GM19023 (cell line): Measurements from ENCODE around the gene TFR2.
A peak's percentile ranks its signal among the peaks of the same experiment; 100 is the strongest.

ENCODE experiments used
- ATAC-seq: cut with Tn5 transposase; IDR thresholded peaks from one replicate; pipeline ENCODE4 v1.9.1; 2021; ENCODE audit warnings: mild to moderate bottlenecking, moderate library complexity; ENCODE audit not compliant: unreplicated experiment

The TFR2 gene

DNA sequence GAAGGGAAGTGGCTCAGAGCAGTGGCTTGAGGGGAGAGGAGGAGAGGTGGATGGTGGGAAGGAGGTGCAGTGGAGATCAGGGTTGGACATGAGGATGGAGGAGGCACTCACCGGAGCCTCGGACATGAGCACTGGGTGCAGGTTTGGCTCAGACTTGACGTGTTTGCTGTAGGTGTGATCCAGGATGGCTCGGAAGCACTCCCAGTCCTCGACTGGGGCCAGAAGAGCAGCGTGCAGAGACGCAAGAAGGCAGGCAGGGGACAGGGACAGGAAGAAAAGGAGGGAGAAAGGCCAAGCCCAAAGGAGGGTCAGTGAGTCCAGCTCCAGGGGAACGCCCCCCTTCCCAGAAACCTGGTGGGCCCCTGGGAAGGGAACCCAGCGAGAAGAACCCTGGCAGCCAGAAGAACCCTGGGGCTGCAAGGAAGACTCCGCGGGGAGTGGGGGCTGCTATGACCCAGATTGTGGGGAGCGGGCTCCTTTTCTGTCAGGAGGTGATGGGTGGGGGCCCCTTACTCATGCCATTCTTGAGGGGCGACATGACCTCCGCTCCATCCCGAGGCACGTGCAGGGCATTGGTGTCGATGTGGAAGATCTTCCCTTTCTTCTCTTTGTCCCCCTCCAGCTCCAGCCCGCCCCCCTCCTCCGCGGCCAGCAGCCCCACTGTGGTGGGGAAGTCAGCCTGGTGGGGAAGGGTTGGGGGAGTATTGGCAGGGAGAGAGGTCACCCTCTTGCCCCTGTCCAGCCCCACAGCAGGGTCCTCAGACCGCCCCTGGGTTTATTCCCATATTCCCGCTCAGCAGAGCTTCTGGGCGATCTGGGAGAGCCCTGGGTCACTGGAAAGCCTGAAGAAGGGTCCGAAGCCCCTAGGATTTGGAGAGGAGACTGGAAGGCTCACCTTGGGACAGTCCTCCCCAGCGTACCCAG lies 13.8 kb upstream of the TFR2 start:
- ATAC-seq, result no peak

DNA sequence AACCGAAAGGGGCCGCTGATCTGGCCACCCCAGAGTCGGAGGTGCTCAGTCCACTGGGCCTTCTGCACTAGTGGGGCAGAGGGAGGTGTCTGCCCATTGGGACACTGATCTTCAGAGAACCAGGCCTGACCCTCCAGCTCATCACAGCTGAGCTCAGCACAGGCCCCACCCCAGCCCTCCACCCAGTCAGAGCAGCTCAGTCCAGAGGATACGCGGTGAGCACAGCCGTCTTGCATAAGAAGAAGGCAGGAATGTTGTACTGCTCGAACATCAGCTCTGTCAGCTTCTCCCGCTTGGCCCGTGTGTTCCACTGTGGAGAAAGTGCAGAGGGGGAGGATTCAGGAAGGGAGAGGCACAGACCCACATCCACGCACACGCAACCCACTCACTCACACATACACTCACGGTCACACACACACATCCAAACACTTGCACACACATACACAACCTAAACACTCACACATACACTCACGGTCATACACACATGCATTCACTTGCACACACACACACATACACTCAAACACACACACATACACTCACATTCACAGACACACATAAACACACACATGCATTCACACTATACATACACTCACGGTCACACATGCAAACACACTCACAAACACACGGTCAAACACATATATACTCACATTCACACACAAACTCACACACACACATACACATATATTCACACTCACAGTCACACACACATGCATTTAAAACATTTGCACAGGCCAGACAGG lies 8.6 kb upstream of the TFR2 start:
- ATAC-seq, result no peak

DNA sequence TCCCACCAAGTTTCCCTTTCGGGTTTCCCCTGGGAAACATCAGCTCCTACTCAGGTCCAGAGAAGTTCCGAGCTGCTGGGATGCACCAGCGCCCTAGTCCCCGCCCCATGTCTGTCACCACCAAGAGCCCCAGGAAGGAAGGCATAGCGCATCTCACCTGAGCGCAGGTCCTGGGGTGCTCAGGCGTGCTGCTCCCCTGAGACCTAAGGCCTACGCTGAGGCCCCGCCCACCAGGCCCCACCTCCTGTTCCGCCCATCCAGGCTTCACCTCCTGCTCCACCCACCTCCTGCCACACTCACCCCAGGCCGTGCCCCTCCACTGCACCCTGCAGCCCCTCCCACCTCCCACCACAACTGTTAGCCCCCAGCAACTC lies 1.2 kb upstream of the TFR2 start:
- ATAC-seq, result no peak

DNA sequence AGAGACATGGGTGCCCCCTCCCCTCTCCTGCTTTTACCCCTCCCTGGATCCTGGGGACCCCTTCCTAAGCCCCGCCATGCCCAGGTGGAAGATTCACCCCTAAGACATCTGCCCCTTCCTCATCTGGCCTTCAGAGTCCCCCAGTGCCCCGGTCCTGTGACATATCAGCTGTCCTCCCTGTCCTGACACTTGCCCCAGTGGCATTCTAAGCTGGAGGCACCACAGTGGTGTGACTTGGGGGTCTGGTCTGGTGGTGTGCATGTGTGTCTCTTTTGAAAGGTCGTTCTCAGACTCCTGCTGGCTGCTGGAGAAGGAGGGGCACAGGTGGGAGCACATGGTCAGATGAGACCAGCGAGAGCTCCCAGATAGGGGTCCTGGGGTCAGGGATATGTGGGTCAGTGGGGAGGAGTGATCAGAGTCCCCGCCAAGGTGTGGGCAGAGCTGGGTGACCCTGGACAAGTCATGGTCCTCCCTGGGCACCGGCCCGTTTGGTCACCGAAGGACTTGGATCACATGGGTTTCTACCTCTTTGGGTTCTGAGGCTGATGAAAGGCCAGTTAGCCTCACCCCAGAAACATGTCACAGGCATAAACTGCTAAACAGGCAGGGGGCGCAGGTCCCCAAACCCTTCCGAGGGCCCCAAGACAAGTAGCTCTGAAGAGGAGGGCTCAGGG lies 645 bp upstream of the TFR2 start:
- no peak for ATAC-seq

DNA sequence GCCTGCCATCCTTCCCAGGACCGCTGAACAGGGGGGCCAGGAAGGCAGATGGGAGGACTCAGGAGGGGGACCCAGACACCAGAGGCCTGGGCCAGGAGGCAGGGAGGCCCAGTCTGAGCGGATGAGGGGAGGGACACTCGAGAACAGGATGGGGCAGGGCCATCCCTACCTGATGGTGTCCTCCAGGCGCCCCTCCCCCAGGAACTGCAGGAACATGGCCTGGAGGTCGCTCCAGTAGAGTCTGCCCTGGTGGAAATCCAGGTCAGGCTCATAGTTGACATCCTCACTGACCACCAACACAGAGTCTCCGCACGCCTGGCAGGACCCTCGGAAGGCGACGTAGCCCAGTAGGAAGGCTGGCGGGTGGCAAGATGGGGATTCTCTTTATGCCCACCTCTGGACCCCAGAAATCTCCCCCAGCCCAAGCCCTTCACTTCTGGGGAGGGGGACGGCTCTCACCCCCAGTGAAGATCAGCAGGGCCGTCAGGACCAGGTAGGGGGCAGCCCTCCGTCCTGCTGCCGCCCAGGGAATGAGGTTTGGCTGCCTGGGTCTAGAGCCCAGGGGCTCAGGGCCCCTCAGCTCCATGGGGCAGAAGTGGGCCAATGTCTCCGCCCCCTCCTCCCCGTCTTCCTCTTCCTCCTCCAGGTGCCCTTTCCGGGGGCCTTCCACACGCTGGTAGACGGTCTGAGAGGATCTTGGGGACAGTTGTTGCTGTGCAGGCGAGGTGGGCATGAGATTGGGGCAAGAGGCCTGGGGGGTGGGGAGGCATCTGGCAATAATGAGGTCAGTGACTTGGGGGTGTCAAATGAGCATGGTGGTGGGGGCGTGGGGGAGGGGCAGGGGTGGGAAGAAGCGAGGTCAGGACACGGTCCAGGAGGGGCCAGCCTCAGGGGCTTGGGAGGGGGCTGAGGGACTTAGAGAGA lies 573 bp downstream of the TFR2 start:
- ATAC-seq, result no peak

DNA sequence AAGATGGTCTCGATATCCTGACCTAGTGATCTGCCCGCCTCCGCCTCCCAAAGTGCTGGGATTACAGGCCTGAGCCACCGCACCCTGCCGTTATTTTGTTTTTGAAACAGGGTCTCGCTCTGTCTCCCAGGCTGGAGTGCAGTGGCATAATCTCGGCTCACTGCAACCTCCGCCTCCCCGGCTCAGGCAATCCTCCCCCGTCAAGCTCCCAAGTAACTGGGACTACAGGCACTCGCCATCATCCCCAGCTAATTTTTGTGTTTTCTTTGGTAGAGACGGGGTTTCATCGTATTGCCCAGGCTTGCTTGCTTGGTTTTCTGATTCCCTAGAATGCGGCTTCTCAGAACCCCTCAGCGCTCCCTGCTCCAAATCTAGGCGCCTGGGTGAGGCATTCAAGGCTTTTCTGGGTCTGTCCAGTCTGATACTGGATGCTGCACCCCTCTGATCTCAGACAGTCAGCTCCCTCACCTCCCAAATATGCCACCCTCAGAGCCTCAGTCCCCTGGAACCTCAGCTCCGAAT lies 1.3 kb downstream of the TFR2 start:
- ATAC-seq, result no peak

DNA sequence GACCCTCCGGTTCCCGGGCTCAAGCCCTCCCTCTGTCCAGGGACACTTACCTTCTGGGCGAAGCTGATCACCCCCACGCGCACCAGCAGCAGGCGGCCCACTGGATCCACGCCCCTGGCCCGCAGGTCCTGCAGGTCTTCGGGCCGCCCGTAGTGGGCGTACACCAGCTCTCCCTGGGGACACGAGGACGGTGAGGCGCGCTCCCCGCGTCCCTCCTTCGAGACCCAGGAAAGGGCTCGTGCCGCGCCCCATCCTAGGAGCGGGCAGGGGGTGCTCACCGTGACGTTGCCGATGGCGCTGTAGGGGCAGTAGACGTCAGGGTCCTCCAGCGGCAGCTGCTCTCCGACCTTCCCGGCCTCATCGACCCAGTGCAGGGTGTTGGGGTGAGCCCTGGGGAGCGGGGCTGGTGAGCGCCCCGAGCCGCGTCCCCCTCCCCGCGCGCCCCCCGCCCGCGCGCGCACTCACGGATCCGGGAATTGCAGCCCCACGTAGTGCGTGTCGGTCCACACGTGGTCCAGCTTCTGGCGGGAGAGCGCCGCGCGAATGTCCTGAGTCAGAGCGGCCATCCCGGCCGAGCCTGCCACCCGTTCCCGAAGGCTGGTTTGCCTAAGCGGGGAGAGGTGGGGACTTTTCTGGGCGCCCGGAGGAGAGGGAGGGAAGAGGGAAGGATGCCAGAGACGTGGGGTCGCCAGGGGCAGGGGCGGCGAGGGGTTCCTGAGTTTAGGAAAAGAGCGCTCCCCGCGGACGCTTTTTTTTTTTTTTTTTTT lies 8.2 kb downstream of the TFR2 start:
- ATAC-seq, result no peak

DNA sequence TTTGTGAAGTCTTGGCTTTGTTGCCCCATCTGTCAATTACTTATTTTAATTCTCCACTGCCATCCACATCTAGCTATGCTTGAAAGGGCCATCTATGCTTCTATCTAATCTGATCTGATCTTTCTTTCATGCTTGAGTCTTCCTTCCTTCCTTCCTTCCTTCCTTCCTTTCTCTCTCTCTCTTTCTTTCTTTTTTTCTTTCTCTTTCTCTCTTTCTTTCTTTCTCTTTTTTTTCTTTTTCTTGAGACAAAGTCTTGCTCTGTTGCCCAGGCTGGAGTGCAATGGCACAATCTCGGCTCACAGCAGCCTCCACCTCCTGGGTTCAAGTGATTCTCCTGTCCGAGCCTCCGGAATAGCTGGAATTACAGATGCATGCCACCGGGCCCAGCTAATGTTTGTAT lies 11.3 kb downstream of the TFR2 start:
- no peak for ATAC-seq

DNA sequence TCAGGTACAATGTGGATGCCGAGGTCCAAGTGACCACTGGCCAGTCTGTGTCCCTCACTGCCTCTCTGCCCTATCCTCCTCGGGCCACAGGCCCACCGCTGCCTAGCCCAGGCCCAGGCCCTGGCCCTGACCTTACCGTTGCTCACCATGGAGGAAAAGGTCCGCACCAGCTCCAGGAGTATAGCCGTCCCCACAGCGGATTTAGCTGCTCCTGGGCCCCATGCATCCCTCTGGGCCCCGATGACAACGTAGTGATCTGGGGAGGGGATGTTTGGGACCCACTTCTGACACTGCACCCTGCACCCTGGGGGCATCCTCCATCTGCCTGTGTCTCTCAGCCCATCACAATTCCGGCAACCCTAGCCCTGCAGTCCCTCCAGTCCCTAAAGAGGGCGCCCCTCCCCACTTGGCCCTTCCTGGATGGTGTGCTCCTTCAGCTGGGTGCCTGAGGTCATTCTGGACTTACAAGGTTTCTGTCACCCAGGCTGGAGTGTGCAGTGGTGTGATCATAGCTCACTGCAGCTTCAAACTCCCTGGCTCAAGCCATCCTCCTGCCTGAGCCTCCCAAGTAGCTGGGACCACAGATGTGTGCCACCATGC lies 12.1 kb downstream of the TFR2 start:
- no peak for ATAC-seq

DNA sequence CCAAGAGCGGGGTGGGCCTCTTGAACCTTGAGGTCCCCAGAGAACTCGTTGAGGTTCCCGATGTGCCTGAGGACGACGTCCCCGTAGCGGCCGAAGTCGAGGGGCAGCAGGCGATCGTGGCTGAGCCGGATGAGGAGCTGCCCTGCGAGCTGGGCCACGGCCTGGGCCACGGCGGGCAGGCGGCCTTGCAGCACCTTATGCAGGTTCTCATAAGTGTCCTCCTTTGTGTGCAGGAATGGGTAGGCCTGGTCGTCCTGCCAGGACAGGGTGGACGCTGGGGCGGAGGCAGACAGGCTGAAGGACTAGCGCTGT lies 14.2 kb downstream of the TFR2 start:
- ATAC-seq, result no peak

DNA sequence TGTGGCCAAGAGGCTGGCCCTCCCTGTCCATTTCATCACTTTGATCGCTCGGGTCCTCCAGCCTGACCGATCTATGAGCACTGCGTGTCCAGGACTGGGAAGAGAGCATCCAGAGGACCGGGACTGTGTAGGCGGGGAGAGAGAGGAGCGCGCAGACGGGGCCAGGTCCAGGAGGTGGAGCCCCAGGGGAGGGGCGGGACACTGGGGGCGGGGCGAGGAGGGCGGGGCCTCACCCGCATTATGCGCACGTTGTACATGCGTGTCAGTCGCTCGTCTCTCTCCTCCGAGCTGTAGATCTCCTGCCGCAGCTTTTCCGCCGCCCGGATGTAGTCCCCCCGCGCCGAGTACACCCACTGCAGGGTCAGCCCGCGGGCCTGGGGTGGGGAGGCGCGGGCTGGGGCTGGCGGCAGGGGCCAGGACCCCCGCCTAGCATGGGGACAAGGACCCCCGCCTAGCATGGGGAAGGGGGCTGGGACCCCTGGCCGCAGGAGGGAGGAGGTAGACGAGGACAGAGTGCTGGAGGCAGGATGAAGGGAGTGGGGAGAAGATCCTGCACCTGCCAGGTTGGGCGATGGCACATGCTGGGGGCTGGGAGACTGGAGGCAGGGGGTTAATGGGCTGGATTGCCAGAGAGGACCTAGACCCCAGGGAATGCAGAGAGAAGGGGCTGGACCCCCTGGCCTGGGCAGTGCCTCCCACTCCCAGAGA lies 14.7 kb downstream of the TFR2 start:
- peak; percentile 87 for ATAC-seq

DNA sequence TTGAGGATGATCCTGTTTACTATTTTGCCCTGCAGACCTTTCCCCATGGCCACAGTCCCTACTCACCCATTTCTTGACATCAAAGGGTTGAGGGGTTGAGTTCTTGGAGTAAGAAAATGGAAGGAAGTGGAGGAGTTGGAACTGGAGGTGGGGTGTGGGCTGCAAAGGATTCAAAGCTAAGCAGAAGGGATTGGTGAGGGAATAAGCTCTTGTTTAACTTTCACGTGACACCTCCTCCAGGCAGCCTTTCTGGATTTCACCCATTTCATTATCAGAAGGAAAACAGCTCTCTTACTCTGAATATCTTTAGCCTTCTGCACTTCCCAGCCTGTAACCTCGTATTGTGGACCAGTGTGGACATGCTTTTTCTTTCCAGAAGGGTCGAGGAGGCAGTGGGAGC lies 15.3 kb downstream of the TFR2 start:
- no peak for ATAC-seq

DNA sequence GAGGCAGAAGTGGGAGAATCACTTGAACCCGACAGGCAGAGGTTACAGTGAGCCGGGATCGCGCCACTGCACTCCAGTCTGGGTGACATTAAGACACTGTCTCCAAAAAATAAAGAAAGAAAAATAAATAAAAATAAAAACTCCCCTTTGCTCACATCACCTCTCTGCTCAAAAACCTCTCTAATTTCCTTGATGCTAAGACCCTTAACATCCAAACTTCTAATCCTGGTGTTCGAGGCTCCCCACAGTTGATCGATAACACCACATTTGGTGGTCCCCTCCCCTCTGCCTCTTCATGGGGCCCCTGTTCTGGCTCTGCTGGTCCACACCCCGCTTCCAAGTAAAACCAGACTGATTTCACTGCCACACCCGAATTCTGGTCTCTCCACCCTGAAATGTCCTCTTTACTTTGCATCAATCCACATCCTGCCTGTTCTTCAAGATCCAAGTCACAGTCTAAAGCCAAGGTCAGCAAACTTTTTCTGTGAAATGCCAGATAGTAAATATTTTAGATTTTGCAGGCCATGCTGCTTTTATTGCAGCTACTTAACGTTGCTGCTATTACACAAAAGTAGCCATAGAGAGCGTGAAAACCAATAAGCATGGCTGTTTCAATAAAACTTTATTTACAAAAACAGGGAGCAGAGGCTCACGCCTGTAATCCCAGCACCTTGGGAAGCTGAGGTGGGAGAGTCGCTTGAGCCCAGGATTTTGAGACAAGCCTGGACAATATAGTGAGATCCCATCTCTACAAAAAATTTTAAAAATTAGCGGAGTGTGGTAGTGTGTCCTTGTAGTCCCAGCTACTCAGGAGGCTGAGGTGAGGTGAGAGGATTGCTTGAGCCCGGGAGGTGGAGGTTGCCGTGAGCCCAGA lies 17.2 kb downstream of the TFR2 start:
- no peak for ATAC-seq

DNA sequence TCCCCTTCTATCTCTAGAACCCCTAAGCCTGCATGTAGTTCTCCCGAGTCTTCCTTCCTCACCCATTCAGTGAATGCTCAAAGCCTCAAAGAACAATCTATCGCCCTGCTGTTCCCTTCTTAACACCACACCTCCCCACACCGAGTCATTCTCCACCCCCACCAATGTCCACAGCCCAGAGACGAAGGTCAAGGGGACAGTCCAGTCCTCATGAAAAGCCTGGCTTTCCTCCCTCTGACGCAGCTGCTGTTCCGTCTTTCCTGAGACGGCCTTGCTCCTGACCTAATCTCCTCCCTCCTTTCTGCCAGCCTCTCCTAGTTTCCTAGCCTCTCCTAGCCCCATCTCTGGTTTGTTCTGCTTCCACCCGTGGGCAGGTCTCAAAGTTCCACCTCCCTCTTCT lies 19.8 kb downstream of the TFR2 start:
- no peak for ATAC-seq

DNA sequence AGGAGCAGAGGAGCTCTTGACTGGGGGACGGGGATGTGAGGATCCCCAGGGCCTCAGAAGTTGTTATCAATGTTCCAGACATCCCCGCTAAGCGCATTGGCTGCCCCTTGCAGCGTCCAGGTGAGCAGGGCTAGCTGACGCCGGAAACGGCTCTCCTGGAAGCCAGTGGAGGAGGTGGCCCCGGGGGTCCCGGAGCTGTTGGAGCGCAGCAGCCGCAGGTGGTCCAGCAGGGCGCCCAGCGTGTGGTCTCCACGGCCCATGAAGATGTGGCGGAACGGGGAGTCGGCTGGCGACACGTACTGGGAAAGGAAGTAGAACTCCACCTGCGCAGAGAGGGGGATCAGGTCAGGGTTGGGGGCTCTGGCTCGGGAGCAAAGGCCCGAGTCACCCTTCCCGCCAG lies 20.5 kb downstream of the TFR2 start:
- no peak for ATAC-seq

DNA sequence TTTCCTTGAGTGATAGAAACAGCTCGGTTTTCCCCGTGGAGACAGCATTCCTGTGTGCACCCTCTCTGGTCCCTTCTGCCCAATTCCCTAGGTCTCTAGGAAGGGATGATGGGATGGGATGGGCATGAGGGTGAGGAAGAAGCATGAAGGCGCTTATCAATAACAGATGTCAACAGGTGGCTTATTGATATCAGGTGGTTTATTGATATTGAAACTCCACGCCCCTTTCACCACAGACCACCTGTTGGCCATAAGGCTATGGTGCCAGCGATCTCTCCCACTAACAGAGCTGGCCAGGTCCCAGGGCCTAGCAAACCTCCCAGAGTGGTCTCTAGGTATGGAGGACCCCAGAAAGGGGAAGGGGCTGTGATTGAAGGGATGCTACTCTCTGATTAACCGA lies 21.1 kb downstream of the TFR2 start:
- no peak for ATAC-seq

DNA sequence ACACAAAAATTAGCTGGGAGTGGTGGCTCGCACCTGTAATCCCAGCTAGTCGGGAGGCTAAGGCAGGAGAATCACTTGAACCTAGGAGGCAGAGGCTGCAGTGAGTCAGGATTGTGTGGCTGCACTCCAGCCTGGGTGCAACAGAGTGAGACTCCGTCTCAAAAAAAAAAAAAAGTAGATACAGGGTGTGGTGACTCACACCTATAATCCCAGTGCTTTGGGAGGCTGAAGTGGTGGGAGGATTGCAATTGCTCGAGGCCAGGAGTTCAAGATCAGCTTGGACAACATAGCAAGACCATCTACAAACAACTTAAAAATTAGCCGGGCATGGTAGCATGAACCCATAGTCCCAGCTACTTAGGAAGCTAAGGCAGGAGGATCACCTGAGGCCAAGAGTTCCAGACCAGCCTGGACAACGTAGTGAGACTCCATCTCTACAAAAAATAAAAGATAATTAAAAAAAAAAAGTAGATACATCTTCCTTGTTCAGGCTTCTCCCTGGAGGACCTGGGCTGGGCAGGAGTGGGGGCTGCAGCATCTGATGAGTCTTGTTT lies 27.0 kb downstream of the TFR2 start:
- no peak for ATAC-seq
